ENCODE results near the gene RALGAPA2. TPM values are rescaled to one million over a fixed set of nuclear protein-coding genes. Genes with fewer than 3 reads are reported as not detected.
A peak's percentile ranks its signal among the peaks of the same experiment; 100 is the strongest.

RALGAPA2 gene
- total RNA-seq, 1 donor = 19.7 TPM

DNA sequence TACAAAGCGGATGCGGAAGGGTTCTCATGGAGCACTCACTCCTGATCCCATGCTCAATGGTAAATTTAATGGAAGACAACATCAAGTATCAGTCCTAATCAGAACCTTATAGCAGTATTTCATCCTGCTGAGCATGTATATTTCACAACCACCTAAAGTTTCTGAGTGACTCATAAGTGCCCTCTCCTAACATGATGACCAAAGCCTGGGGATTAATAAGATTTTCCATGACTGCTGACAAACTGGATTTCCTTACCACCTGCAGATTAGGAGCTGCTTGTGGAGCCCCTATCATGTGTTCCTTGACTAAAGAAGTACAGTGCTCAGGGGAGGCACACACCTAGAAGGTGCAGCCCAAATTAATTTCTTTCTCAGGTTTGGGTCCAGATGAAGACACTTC lies 231.8 kb downstream of the RALGAPA2 start:
- no peak for DNase-seq (ENCODE audit: low read depth in 2 of 3, low spot score in 2 of 3)

DNA sequence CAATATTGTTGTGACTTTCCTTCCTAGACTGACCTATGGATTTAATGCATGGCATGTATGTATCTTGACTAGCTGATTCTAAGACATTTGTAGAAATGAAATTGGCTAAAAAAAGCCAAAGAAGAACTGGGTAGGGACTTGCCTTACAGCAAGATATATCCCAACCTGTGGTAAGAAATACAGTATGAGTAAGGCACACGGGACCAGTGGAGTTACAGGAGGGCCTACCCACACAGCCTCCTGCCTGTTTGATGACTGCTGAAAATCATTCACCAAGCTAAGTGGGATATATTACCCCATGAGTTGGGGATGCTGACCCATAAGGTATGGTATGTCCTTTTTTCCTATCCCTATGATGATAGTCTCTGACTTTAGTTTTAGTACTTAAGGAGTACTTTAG lies 232.3 kb downstream of the RALGAPA2 start:
- DNase-seq (ENCODE audit: low read depth in 2 of 3, low spot score in 2 of 3) = no peak

DNA sequence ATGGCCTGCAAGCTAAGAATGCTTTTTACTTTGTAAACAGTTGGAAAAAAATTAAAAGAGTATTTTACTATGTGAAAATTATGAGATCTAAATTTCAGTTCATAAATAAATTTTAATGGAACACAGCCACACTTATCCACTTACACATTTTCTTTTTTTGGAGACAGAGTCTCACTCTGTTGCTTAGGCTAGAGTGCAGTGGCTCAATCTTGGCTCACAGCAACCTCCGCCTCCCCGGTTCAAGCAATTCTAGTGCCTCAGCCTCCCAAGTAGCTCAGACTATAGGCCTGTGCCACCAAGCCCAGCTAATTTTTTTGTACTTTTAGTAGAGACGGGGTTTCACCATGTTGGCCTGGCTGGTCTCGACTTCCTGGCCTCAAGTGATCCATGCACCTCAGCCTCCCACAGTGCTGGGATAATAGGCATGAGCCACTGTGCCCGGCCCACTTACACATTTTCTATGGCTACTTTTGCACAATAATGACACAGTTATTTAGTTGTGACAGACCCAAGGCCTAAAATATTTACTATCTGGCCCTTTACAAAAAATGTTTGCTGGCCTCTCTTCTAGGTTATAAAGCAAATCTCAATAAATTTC lies 234.9 kb downstream of the RALGAPA2 start:
- no peak for DNase-seq (ENCODE audit: low read depth in 2 of 3, low spot score in 2 of 3)

- DNase-seq (ENCODE audit: low read depth in 2 of 3, low spot score in 2 of 3) = no peak
These were observed 235.9 kb downstream of the RALGAPA2 start for GRCh38 chr20:20476504-20476903.

DNA sequence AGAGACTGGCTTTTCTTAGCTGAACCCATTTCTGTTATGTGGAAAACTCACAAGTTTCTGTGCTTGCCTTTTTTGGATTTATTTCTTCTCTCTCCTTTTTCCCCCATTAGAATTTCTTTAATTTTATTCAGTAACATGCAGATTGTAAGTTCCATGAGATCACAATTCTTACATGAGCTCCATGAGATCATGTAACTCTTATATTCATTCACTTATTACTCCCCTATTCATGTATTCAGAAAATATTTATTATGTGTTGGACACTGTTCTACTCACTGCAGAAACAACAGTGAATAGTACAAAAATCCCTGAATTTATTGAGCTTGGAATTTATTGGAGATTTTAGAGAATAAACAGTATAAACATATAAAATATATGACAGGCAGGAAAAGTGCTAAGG lies 238.8 kb downstream of the RALGAPA2 start:
- no peak for DNase-seq (ENCODE audit: low read depth in 2 of 3, low spot score in 2 of 3)

DNA sequence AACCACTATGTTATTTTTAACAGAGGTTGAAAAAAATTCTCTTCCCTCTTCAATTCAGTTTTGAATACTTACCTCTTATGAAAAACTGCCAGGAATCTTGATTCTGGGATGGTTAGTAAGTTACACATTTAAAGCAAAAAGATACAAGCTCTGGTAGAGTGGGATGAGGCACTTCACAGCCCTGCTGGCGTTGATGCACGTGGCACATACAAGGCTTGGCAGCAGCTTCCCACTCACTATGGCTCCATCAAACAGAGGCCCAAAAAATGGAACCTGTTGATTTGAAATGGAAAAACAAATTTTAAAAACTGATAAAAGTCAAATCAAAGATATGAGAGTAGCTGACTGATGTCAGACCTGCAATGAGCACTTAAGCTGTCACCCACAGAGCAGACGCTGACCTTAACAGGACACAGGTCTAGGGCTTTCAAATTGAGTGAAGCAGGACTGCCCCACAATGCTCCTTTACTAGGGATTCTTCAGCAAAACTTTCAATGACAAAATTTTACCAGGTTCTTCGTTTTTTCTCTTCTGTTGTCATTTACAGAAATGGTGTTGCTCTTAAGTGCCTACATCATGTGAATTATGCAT lies 239.7 kb downstream of the RALGAPA2 start:
- DNase-seq (ENCODE audit: low read depth in 2 of 3, low spot score in 2 of 3) = no peak

DNA sequence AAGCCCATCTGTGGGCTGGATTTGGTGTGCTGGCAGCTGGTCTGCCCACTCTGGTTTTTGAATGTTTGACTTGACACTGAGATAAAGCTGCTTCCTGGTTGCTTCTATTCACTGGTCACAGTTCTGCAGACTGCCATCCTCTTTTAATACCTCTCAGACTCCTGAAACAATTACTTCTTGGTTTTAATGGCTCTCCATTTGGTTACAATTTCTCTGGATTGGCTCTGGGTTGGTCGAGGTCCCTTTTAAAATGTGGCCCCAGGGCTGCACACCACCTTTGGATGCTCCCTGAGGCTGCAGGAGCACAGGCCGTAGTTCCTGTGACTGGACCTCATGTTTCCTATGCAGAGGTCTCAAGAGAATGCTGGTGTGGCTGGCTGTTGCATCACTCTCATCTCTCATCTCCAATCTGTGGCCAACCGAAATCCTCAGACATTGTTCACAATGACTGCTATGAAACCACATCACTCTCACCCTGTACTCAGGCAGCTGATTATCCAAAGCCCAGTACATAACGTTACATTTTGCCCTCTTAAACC lies 246.0 kb downstream of the RALGAPA2 start:
- DNase-seq (ENCODE audit: low read depth in 2 of 3, low spot score in 2 of 3) = no peak

DNA sequence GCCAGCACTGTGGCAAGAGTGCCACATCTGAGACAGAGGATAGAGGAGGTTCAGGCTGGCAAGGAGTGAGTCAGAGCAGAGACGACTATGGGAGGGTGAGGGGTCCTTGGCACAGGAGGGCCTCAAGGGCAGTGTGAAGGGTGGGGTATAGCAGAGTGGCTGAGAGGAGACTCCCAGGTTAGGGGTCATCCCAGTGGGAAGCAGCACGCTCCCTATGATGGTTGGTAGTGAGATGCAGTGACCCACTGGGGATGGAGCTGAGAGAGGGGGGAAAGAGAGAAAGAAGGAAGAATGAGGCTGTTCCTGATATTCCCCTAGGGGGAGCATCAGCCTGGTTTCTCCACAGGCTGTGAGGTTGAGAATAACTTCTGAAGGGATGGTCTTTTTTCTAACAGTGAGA lies 247.2 kb downstream of the RALGAPA2 start:
- DNase-seq (ENCODE audit: low read depth in 2 of 3, low spot score in 2 of 3) = no peak

DNA sequence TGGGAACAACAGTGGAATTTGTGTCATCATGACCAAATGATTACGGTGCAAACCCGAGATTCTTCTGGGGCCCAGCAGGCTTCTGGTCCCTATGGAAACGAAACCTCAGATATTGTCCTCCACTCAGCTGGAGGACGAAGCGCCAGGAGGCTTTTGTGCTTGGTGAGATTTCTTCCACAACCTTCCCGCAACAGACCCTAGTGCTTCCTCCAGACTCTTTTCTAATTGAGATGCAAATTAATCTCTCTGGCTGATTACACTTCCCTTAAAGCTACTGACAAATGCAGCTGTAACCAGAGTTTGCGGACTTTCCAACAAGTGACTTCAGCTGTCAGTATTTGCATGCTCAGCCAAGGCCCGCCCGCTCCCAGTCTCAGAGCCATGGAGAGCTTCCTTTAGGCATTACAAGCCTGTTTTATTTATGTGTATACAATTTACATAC lies 248.5 kb downstream of the RALGAPA2 start:
- DNase-seq (ENCODE audit: low read depth in 2 of 3, low spot score in 2 of 3) = no peak

DNA sequence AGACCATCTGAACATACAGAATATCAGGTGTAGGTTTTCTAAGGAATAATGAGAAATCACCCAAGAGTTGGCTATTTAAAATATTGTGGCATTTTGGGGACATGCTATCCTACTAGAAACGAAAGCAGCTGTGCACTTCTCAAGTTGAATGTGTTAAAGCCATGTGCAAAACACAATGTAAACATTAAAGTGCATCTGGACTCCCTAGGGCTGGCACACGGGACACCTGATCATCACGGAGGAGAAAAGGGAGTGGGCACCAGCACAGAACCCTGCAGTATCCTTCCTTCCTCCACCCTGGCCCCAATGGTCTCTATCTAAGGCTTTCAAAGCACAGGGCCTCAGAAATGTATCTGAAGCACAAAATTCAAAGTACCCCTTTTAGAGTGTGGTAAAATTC lies 250.3 kb downstream of the RALGAPA2 start:
- DNase-seq (ENCODE audit: low read depth in 2 of 3, low spot score in 2 of 3) = no peak

DNA sequence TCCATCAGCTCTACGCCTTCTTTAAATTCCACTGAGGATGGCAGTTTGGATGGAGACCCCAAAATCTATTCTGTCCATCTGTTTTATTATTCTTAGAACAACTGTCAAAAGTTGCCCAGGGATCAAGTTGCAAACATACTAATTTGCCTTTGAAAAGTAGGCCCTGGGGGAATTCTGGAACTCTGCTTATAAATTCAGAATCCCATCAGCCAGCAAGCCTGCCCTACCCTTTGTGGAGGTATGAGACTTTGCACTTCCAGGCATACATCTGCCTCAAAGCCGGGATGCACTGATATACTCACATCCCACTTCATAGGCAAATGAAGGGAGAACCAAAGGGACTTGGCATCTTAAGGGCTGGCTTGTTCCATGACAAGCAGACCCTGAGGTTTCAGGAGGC lies 250.9 kb downstream of the RALGAPA2 start:
- DNase-seq (ENCODE audit: low read depth in 2 of 3, low spot score in 2 of 3) = no peak

- DNase-seq (ENCODE audit: low read depth in 2 of 3, low spot score in 2 of 3) = no peak
These were observed 252.7 kb downstream of the RALGAPA2 start for GRCh38 chr20:20459726-20460125.

GRCh38 chr20:20457392-20458126 lies 254.9 kb downstream of the RALGAPA2 start:
- no peak for DNase-seq (ENCODE audit: low read depth in 2 of 3, low spot score in 2 of 3)

- no peak for DNase-seq (ENCODE audit: low read depth in 2 of 3, low spot score in 2 of 3)
These were observed 255.7 kb downstream of the RALGAPA2 start for GRCh38 chr20:20456741-20457140.

DNA sequence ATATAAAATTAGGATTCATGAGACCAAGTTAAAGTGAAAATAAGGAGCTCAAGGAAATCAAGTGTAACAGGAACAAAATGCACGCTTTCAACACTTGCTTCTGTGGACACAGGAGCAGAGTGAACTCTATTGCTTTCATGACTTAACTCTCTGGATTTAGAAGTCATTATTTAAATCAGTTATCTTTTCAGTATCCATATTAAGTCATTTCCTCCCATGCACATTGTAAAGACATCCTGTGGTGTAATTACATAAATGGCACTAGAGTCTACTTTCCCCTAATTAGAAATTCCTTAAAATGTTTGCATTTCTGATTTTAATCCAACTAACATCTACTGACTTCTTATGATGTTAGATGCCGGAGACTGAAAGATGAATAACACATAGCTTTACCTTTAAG lies 256.5 kb downstream of the RALGAPA2 start:
- no peak for DNase-seq (ENCODE audit: low read depth in 2 of 3, low spot score in 2 of 3)

DNA sequence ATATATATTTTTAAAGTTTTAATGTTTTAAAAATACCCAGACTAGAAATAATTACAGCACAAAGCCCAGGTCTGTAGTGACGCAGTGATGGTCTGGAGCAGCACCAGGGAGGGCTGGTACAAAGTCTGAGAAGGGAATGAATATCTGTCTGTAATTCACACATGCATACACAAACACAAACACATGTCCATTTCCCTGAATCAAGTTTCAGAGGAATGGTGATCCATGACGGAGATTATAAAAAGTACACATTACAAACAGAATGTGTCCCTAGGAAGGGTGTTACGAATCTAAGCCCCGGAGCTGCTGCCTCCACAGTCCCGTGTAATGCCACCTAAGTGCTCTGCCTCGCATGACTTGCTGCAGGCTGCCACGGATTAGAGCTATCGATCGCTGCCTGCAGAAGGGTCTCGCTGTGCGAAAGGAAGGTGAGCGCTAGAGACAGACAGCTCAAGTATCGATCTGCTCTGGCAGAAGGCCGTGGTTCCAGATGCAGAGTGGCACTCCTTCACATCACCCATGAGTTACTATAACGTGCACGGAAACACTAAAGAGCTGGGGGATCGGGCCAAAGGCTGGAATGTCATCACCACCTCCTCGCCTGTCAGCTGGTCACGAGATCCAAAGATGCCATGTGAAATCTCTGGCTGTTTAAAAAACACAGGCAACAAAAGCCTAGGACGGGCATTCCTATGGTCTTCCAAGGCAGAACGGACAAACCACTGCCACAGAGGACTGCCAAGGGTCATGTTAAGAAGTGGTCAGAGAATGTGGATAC lies 257.4 kb downstream of the RALGAPA2 start:
- no peak for DNase-seq (ENCODE audit: low read depth in 2 of 3, low spot score in 2 of 3)

- no peak for DNase-seq (ENCODE audit: low read depth in 2 of 3, low spot score in 2 of 3)
These were observed 258.1 kb downstream of the RALGAPA2 start for GRCh38 chr20:20454367-20454766.

GRCh38 chr20:20452254-20452676 lies 260.2 kb downstream of the RALGAPA2 start:
- DNase-seq (ENCODE audit: low read depth in 2 of 3, low spot score in 2 of 3) = peak in 2 of 3 donors; percentile 82 to 84

DNA sequence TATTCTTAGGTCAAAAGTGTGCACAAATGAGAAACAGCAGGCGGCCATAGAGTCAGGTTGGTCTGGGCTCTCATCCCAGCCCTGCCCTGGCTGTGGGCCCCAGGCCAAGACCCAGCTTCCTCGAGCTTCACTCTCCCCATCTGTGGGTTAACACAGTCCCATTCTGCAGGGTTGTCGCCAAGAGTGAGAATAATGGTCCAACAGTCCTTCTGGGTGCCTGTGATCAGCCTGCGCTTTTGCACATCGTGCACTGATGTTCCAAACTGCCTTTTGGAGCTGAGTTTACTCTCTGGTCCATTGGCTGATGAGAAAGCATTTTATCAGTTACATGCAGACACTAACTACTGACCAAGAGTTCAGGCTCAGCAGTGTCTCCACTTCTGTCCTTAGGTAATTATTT lies 261.9 kb downstream of the RALGAPA2 start:
- no peak for DNase-seq (ENCODE audit: low read depth in 2 of 3, low spot score in 2 of 3)

DNA sequence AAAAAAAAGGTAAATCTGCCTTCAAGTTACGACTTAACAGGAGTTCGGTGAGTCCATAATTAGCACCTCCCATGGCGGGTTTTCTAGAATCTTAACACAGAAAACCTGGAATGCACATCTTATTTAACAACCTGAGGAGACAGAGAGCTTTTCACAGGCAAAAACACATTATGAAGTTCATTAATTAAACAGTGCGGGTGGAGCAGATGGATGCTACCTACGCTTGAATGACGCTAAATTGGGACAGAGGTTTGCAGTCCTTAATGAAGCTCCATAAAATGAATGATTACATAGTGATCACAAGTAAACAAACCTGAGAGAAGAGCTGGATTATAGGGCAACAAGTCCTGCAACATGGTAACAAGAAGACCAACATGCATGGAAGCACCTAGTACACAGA lies 263.6 kb downstream of the RALGAPA2 start:
- DNase-seq (ENCODE audit: low read depth in 2 of 3, low spot score in 2 of 3) = no peak

- DNase-seq (ENCODE audit: low read depth in 2 of 3, low spot score in 2 of 3) = no peak
These were observed 265.2 kb downstream of the RALGAPA2 start for GRCh38 chr20:20447196-20447595.

All from hematopoietic multipotent progenitor cell (in vitro differentiated cells).